DOHH2 (cell line): ENCODE results near the gene PER1.

Experiments used
- H3F3A ChIP-seq: fragments of 200-600 bp; sonication (generic), shearing (Covaris generic); 2 replicates; pipeline ENCODE4 v1.6.0; 2016; ENCODE audit warnings: antibody characterized with exemption, mild to moderate bottlenecking; ENCODE audit not compliant: control insufficient read depth, insufficient read depth
- H3K27ac ChIP-seq: fragments of 200-600 bp; sonication (generic); 2 replicates; pipeline ENCODE4 v1.5.1; 2014; ENCODE audit warnings: low read depth, mild to moderate bottlenecking, low read length, moderate library complexity
- H3K27me3 ChIP-seq: fragments of 200-600 bp; sonication (generic); 2 replicates; pipeline ENCODE4 v1.6.1; 2014; ENCODE audit warnings: mild to moderate bottlenecking, low read length, mixed read lengths; ENCODE audit not compliant: control insufficient read depth
- H3K36me3 ChIP-seq: fragments of 200-600 bp; sonication (generic); 2 replicates; pipeline ENCODE4 v1.6.1; 2014; ENCODE audit warnings: mild to moderate bottlenecking, low read length, moderate library complexity, mixed read lengths; ENCODE audit not compliant: control insufficient read depth
- H3K4me1 ChIP-seq: fragments of 200-600 bp; sonication (generic); 2 replicates; pipeline ENCODE4 v1.6.1; 2014; ENCODE audit warnings: mild to moderate bottlenecking, low read length, mixed read lengths; ENCODE audit not compliant: control insufficient read depth
- H3K4me2 ChIP-seq: fragments of 200-600 bp; sonication (generic); 2 replicates; pipeline ENCODE4 v1.6.0; 2014; ENCODE audit warnings: mild to moderate bottlenecking, low read length, moderate library complexity
- H3K4me3 ChIP-seq: fragments of 200-600 bp; sonication (generic); 2 replicates; pipeline ENCODE4 v1.5.1; 2014; ENCODE audit warnings: mild to moderate bottlenecking, low read length, mixed read lengths
- H3K79me2 ChIP-seq: fragments of 200-600 bp; sonication (generic); 2 replicates; pipeline ENCODE4 v1.6.1; 2014; ENCODE audit warnings: mild to moderate bottlenecking, low read length, mixed read lengths; ENCODE audit not compliant: control insufficient read depth
- H3K9me2 ChIP-seq: fragments of 200-600 bp; sonication (generic); replicated peaks from 2 replicates; pipeline ENCODE4 v1.6.1; 2014; ENCODE audit warnings: mild to moderate bottlenecking, low read length, mixed read lengths; ENCODE audit not compliant: control insufficient read depth
- H3K9me3 ChIP-seq: fragments of 200-600 bp; sonication (generic); 2 replicates; pipeline ENCODE4 v1.6.1; 2014; ENCODE audit warnings: antibody characterized with exemption, low read length, mixed read lengths; ENCODE audit not compliant: control insufficient read depth, insufficient read depth
- H4K20me1 ChIP-seq: fragments of 200-600 bp; sonication (generic); 2 replicates; pipeline ENCODE4 v1.6.0; 2014; ENCODE audit warnings: low read depth, mild to moderate bottlenecking, antibody characterized with exemption, low read length, moderate library complexity; ENCODE audit not compliant: control insufficient read depth, insufficient read depth
- CTCF ChIP-seq: fragments of 200-600 bp; sonication (generic); IDR thresholded peaks from one replicate; pipeline ENCODE4 v1.5.1; 2014; ENCODE audit warnings: antibody characterized with exemption, mild to moderate bottlenecking, low read depth, low read length; ENCODE audit not compliant: poor library complexity, severe bottlenecking
- EZH2phosphoT487 ChIP-seq: fragments of 200-600 bp; sonication (generic); IDR thresholded peaks from 2 replicates; pipeline ENCODE4 v1.6.1; 2017; ENCODE audit warnings: borderline replicate concordance, mild to moderate bottlenecking, antibody characterized with exemption, low read length, moderate library complexity, mixed read lengths

PER1 gene

GRCh38 chr17:8186446-8186786 lies 34.2 kb upstream of the PER1 start:
- H3K27ac ChIP-seq, result peak overlapping the region; percentile 84
- no peaks in the 10 kb centered on the region for H3K9me3 ChIP-seq
- 0 out of 2 replicates have a peak, but pooled peaks cover 6% of the 10 kb centered on the region for H4K20me1 ChIP-seq
- 0 out of 2 replicates have a peak, but pooled peaks cover 6% of the 10 kb centered on the region for H3K27me3 ChIP-seq
- peak overlapping the region; percentile 86 for H3K4me2 ChIP-seq
- peaks cover 35% of the 10 kb centered on the region for H3K4me1 ChIP-seq
- H3K4me3 ChIP-seq, result peak overlapping the region; percentile 95
- H3F3A ChIP-seq, result peaks cover 27% of the 10 kb centered on the region
- H3K9me2 ChIP-seq, result no peaks in the 10 kb centered on the region
- peaks cover 21% of the 10 kb centered on the region for H3K79me2 ChIP-seq
- no peaks in the 10 kb centered on the region; the same call in 1 of the 2 replicates for H3K36me3 ChIP-seq
- peak; percentile 45 for TF ChIP-seq CTCF
- TF ChIP-seq EZH2phosphoT487, result no peak

GRCh38 chr17:8185582-8186445 lies 33.6 kb upstream of the PER1 start:
- Histone ChIP-seq H3K27ac (peak overlapping the region; percentile 84), H3K4me3 (peak overlapping the region; percentile 95), H4K20me1 (0 out of 2 replicates have a peak, but pooled peaks cover 6% of the 10 kb centered on the region), H3K27me3 (0 out of 2 replicates have a peak, but pooled peaks cover 6% of the 10 kb centered on the region), H3K9me2 (no peaks in the 10 kb centered on the region), H3F3A (peaks cover 27% of the 10 kb centered on the region), H3K4me1 (peaks cover 32% of the 10 kb centered on the region), H3K36me3 (no peaks in the 10 kb centered on the region; the same call in 1 of the 2 replicates), H3K79me2 (peaks cover 21% of the 10 kb centered on the region), H3K9me3 (no peaks in the 10 kb centered on the region), H3K4me2 (peak overlapping the region; percentile 86)
- TF ChIP-seq CTCF, result no peak
- no peak for TF ChIP-seq EZH2phosphoT487

- Histone ChIP-seq H3K4me1 (peaks cover 36% of the 10 kb centered on the region), H3K4me2 (peak overlapping the region; percentile 87), H4K20me1 (0 out of 2 replicates have a peak, but pooled peaks cover 2% of the 10 kb centered on the region), H3K79me2 (peaks cover 22% of the 10 kb centered on the region), H3K4me3 (peak overlapping the region; percentile 92), H3K9me3 (no peaks in the 10 kb centered on the region), H3K27me3 (no peaks in the 10 kb centered on the region), H3F3A (peaks cover 14% of the 10 kb centered on the region), H3K9me2 (no peaks in the 10 kb centered on the region), H3K27ac (no peak overlapping the region), H3K36me3 (peaks cover 6% of the 10 kb centered on the region; the same call in 1 of the 2 replicates)
- TF ChIP-seq EZH2phosphoT487 (no peak), CTCF (no peak)
These were observed 25.0 kb upstream of the PER1 start for GRCh38 chr17:8176998-8177731.
